ENCODE results near the gene C1QTNF1.

DNA sequence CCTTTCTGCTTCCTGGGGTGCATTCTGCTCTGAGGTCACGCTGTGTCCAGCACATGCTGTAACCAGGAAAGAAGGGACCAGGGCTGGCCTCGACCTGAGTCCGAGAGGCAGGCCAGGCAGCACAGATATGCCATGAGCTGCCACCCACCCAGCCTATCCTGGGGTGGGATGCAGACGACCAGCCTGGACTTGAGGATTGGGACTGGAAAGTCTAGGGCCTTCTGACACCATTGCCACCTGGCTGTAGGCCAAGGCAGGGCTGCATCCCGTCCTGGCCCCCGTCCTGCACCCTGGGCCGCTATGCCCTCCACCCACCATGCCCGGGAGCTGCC lies 65.0 kb downstream of the C1QTNF1 start:
- TF ChIP-seq, protein P1, sequence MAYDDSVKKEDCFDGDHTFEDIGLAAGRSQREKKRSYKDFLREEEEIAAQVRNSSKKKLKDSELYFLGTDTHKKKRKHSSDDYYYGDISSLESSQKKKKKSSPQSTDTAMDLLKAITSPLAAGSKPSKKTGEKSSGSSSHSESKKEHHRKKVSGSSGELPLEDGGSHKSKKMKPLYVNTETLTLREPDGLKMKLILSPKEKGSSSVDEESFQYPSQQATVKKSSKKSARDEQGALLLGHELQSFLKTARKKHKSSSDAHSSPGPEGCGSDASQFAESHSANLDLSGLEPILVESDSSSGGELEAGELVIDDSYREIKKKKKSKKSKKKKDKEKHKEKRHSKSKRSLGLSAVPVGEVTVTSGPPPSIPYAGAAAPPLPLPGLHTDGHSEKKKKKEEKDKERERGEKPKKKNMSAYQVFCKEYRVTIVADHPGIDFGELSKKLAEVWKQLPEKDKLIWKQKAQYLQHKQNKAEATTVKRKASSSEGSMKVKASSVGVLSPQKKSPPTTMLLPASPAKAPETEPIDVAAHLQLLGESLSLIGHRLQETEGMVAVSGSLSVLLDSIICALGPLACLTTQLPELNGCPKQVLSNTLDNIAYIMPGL (CRISPR knock-in tag; IDR thresholded peaks at IDR 0.05) = no peak
- TF ChIP-seq JUND (IDR thresholded peaks at IDR 0.05; ENCODE audit: borderline replicate concordance, low read depth, low read length) = no peak
- no peak for TF ChIP-seq JUND (tag; IDR thresholded peaks at IDR 0.05; ENCODE audit: borderline replicate concordance, low read depth, low read length)
- TF ChIP-seq, protein P2, sequence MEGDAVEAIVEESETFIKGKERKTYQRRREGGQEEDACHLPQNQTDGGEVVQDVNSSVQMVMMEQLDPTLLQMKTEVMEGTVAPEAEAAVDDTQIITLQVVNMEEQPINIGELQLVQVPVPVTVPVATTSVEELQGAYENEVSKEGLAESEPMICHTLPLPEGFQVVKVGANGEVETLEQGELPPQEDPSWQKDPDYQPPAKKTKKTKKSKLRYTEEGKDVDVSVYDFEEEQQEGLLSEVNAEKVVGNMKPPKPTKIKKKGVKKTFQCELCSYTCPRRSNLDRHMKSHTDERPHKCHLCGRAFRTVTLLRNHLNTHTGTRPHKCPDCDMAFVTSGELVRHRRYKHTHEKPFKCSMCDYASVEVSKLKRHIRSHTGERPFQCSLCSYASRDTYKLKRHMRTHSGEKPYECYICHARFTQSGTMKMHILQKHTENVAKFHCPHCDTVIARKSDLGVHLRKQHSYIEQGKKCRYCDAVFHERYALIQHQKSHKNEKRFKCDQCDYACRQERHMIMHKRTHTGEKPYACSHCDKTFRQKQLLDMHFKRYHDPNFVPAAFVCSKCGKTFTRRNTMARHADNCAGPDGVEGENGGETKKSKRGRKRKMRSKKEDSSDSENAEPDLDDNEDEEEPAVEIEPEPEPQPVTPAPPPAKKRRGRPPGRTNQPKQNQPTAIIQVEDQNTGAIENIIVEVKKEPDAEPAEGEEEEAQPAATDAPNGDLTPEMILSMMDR (IDR thresholded peaks at IDR 0.05 in 2 of 3, conservative IDR thresholded peaks at IDR 0.05 in 1 of 3; ENCODE audit: insufficient read depth in 2 of 3, low read depth in 1 of 3, low read length in 3 of 3) = no peak
- TF ChIP-seq ZNF717 (CRISPR knock-in tag; IDR thresholded peaks at IDR 0.05) = no peak
- TF ChIP-seq POLR2A (conservative IDR thresholded peaks at IDR 0.05) = no peak

Measured in K562 (cell line).